IMR-90 (cell line): ENCODE measurements around the gene WFDC8. TPM values are rescaled to one million over a fixed set of nuclear protein-coding genes. Genes with fewer than 3 reads are reported as not detected.

ENCODE experiments used
- ATAC-seq: fragments of 200-7000 bp; cut with Tn5 transposase; 2 replicates; pipeline ENCODE4 v1.9.1; 2020; ENCODE audit warnings: low read depth, mild to moderate bottlenecking, moderate library complexity
- BruUV-seq: library from RNA; stranded (reverse); fragments of 400-500 nt; replicated peaks from 2 replicates; lab custom pipeline; 2021; lab: Mats Ljungman, UMichigan
- CTCF ChIA-PET: fragments of 300-600 bp; formaldehyde crosslinking; extraction: SDS; loops from one replicate; lab custom pipeline; 2021; ENCODE audit warnings: antibody characterized with exemption; lab: Yijun Ruan, JAX
- POLR2A ChIA-PET: fragments of 300-600 bp; sonication (Branson Sonifier 250); formaldehyde crosslinking; loops from one replicate; lab custom pipeline; 2022; ENCODE audit warnings: antibody characterized with exemption; ENCODE audit not compliant: unreplicated experiment; lab: Charles Lee
- DNase-seq: peaks from one replicate; pipeline ENCODE4 v3.0.0; 2013
- H2AFZ ChIP-seq: replicated peaks from 2 replicates; pipeline ENCODE3; 2013; ENCODE audit warnings: low read length, mild to moderate bottlenecking; ENCODE audit not compliant: poor library complexity
- H2AK5ac ChIP-seq: 2 replicates; pipeline ENCODE4 v1.6.1; 2013; ENCODE audit warnings: low read depth, low read length, inconsistent platforms
- H2AK9ac ChIP-seq: replicated peaks from 2 replicates; pipeline ENCODE3; 2013; ENCODE audit warnings: mild to moderate bottlenecking, low read depth, low read length, moderate library complexity; ENCODE audit not compliant: poor library complexity
- H2BK120ac ChIP-seq: 2 replicates; pipeline ENCODE4 v1.6.1; 2013; ENCODE audit warnings: low read depth, low read length, inconsistent platforms
- H2BK15ac ChIP-seq: 3 replicates; pipeline ENCODE4 v1.6.1; 2013; ENCODE audit warnings: low read depth, low read length, inconsistent platforms
- H2BK20ac ChIP-seq: 2 replicates; pipeline ENCODE4 v1.6.1; 2013; ENCODE audit warnings: low read depth, mild to moderate bottlenecking, inconsistent platforms, low read length, moderate library complexity
- H2BK5ac ChIP-seq: 2 replicates; pipeline ENCODE4 v1.6.1; 2013; ENCODE audit warnings: mild to moderate bottlenecking, low read depth, low read length, inconsistent platforms; ENCODE audit not compliant: poor library complexity, severe bottlenecking
- H3K14ac ChIP-seq: replicated peaks from 2 replicates; pipeline ENCODE4 v1.6.1; 2013; ENCODE audit warnings: low read depth, low read length, inconsistent platforms
- H3K18ac ChIP-seq: 2 replicates; pipeline ENCODE4 v1.6.1; 2013; ENCODE audit warnings: low read depth, low read length, control low read depth
- H3K23ac ChIP-seq: 2 replicates; pipeline ENCODE4 v1.6.1; 2013; ENCODE audit warnings: low read depth, low read length, inconsistent platforms
- H3K27ac ChIP-seq: 2 replicates; pipeline ENCODE4 v1.5.1; 2013; ENCODE audit warnings: mild to moderate bottlenecking, control low read depth, low read length; ENCODE audit not compliant: insufficient read depth
- H3K27me3 ChIP-seq: 2 replicates; pipeline ENCODE4 v1.6.1; 2013; ENCODE audit warnings: low read length; ENCODE audit not compliant: control insufficient read depth, insufficient read depth
- H3K36me3 ChIP-seq: 2 replicates; pipeline ENCODE4 v1.6.1; 2013; ENCODE audit warnings: low read length, mixed read lengths; ENCODE audit not compliant: control insufficient read depth, insufficient read depth
- H3K4ac ChIP-seq: 2 replicates; pipeline ENCODE4 v1.6.1; 2013; ENCODE audit warnings: low read depth, low read length, inconsistent platforms
- H3K4me1 ChIP-seq: 2 replicates; pipeline ENCODE4 v1.6.1; 2013; ENCODE audit warnings: low read length, mixed read lengths; ENCODE audit not compliant: control insufficient read depth, insufficient read depth
- H3K4me2 ChIP-seq: 2 replicates; pipeline ENCODE4 v1.6.1; 2013; ENCODE audit warnings: low read depth, mild to moderate bottlenecking, control low read depth, low read length, moderate library complexity
- H3K4me3 ChIP-seq: 2 replicates; pipeline ENCODE4 v1.5.1; 2013; ENCODE audit warnings: low read depth, mild to moderate bottlenecking, control low read depth, low read length, moderate library complexity; ENCODE audit not compliant: insufficient read depth
- H3K56ac ChIP-seq: 2 replicates; pipeline ENCODE4 v1.6.1; 2013; ENCODE audit warnings: low read length, inconsistent platforms; ENCODE audit not compliant: insufficient read depth; ENCODE audit errors: extremely low read depth
- H3K79me1 ChIP-seq, 2 experiments: 2 replicates each; pipeline ENCODE4 v1.6.1; 2013; ENCODE audit warnings: low read length in 2 of 2, inconsistent platforms in 1 of 2, low read depth in 1 of 2
- H3K9ac ChIP-seq: 2 replicates; pipeline ENCODE4 v1.6.1; 2013; ENCODE audit warnings: low read depth, low read length, control low read depth
- H3K9me1 ChIP-seq: 2 replicates; pipeline ENCODE4 v1.6.1; 2013; ENCODE audit warnings: low read length, inconsistent platforms; ENCODE audit not compliant: insufficient read depth
- H3K9me3 ChIP-seq: 2 replicates; pipeline ENCODE4 v1.6.1; 2013; ENCODE audit warnings: low read length; ENCODE audit not compliant: control insufficient read depth, insufficient read depth
- H4K20me1 ChIP-seq: 2 replicates; pipeline ENCODE4 v1.6.1; 2013; ENCODE audit warnings: low read length, inconsistent platforms; ENCODE audit not compliant: insufficient read depth
- H4K5ac ChIP-seq: 2 replicates; pipeline ENCODE4 v1.6.1; 2013; ENCODE audit warnings: mild to moderate bottlenecking, low read depth, low read length, control low read depth
- H4K8ac ChIP-seq, 2 experiments: 2 replicates each; pipeline ENCODE4 v1.6.1; 2013; ENCODE audit warnings: low read depth in 2 of 2, low read length in 2 of 2, control low read depth in 1 of 2, inconsistent platforms in 1 of 2
- H4K91ac ChIP-seq: 2 replicates; pipeline ENCODE4 v1.6.1; 2013; ENCODE audit warnings: low read depth, low read length, inconsistent platforms; ENCODE audit not compliant: insufficient read depth
- BHLHE40 ChIP-seq: fragments of 150-350 bp; IDR thresholded peaks from 2 replicates; pipeline ENCODE4 v1.6.1; 2016; ENCODE audit warnings: mild to moderate bottlenecking, low read depth, low read length
- CEBPB ChIP-seq: IDR thresholded peaks from 2 replicates; pipeline ENCODE4 v1.6.1; 2012; ENCODE audit warnings: low read depth, low read length, improper control_type of control experiment
- CHD1 ChIP-seq: IDR thresholded peaks from 2 replicates; pipeline ENCODE4 v1.6.1; 2012; ENCODE audit warnings: low read depth, low read length, improper control_type of control experiment
- FOS ChIP-seq: fragments of 150-350 bp; IDR thresholded peaks from 2 replicates; pipeline ENCODE4 v1.6.1; 2016; ENCODE audit warnings: low read depth, low read length
- MAFK ChIP-seq: IDR thresholded peaks from 2 replicates; pipeline ENCODE4 v1.6.1; 2012; ENCODE audit warnings: low read depth, low read length, improper control_type of control experiment
- MAZ ChIP-seq: IDR thresholded peaks from 2 replicates; pipeline ENCODE4 v1.6.1; 2012; ENCODE audit warnings: low read depth, mild to moderate bottlenecking, low read length, improper control_type of control experiment, moderate library complexity, borderline replicate concordance
- MXI1 ChIP-seq: IDR thresholded peaks from 2 replicates; pipeline ENCODE4 v1.6.1; 2012; ENCODE audit warnings: low read depth, mild to moderate bottlenecking, low read length, moderate library complexity, borderline replicate concordance
- NFE2L2 ChIP-seq: fragments of 150-350 bp; IDR thresholded peaks from 2 replicates; pipeline ENCODE4 v1.6.1; 2016; ENCODE audit warnings: low read depth, mild to moderate bottlenecking, low read length
- POLR2A ChIP-seq: IDR thresholded peaks from 2 replicates; pipeline ENCODE4 v1.6.1; 2012; ENCODE audit warnings: mild to moderate bottlenecking, low read depth, low read length
- RAD21 ChIP-seq: IDR thresholded peaks from 2 replicates; pipeline ENCODE4 v1.6.1; 2012; ENCODE audit warnings: low read length, improper control_type of control experiment
- RCOR1 ChIP-seq: IDR thresholded peaks from 2 replicates; pipeline ENCODE4 v1.6.1; 2012; ENCODE audit warnings: mild to moderate bottlenecking, low read length, improper control_type of control experiment; ENCODE audit not compliant: insufficient replicate concordance
- RFX5 ChIP-seq: IDR thresholded peaks from 2 replicates; pipeline ENCODE4 v1.8.0; 2012; ENCODE audit warnings: low read depth, mild to moderate bottlenecking, low read length, moderate library complexity
- SMC3 ChIP-seq: fragments of 150-350 bp; IDR thresholded peaks from 2 replicates; pipeline ENCODE4 v1.6.1; 2016; ENCODE audit warnings: low read depth, mild to moderate bottlenecking, antibody characterized with exemption, low read length, moderate library complexity
- WGBS, 2 experiments: methylation state at CpG; one replicate each; pipeline versions ENCODE4 v1.1.5 to v1.1.7; 2013; ENCODE audit warnings: missing lambda C conversion rate in 2 of 2; ENCODE audit not compliant: insufficient read length in 1 of 2; ENCODE audit errors: extremely low coverage in 2 of 2; 5-methylcytosine and 5-hydroxymethylcytosine counted together
- dilution Hi-C: fragments of 300-500 bp; cut with HindIII; formaldehyde crosslinking; loops from one replicate; pipeline ENCODE4 v1.14.3; 2018; ENCODE audit warnings: low sequenced_read_pairs; ENCODE audit not compliant: unreplicated experiment
- in situ Hi-C: fragments of 300-500 bp; cut with MboI; formaldehyde crosslinking; loops from 3 replicates; pipeline ENCODE4 v1.14.3; 2019; ENCODE audit warnings: low sequenced_read_pairs, inconsistent platforms, mixed read lengths
- intact Hi-C: fragments of 100-400 bp; cut with micrococcal nuclease; formaldehyde crosslinking; loops from 2 replicates; pipeline ENCODE4 v1.10.0; 2022
- polyA plus RNA-seq, 3 experiments: library from polyadenylated mRNA; depleted of rRNA; stranded (reverse); fragments of >200 nt; gene quantifications; 2 replicates each; pipeline ENCODE4 v1.2.3, GENCODE V29; 2012; ENCODE audit warnings: low replicate concordance in 1 of 3
- total RNA-seq: library from RNA; depleted of rRNA; stranded (reverse); fragments of >200 nt; gene quantifications from 2 replicates; pipeline ENCODE4 v1.2.3, GENCODE V29; 2012
- TF ChIP-seq, protein P1 (sequence below): fragments of 150-350 bp; IDR thresholded peaks from 2 replicates; pipeline ENCODE4 v1.6.1; 2016; ENCODE audit warnings: low read depth, mild to moderate bottlenecking, low read length, moderate library complexity, borderline replicate concordance
- TF ChIP-seq, protein P2 (sequence below): fragments of 150-350 bp; IDR thresholded peaks from 2 replicates; pipeline ENCODE4 v1.6.1; 2017; ENCODE audit warnings: mild to moderate bottlenecking, antibody characterized with exemption, low read length, low read depth
- TF ChIP-seq, protein P3 (sequence below): conservative IDR thresholded peaks from 2 replicates; pipeline ENCODE4 v1.5.1; 2012; ENCODE audit warnings: mild to moderate bottlenecking, low read depth, low read length, improper control_type of control experiment

Gene WFDC8
- total and polyA plus RNA-seq, 2 of the 4 experiments (the other 2 are of a cell fraction), result not detected

DNA sequence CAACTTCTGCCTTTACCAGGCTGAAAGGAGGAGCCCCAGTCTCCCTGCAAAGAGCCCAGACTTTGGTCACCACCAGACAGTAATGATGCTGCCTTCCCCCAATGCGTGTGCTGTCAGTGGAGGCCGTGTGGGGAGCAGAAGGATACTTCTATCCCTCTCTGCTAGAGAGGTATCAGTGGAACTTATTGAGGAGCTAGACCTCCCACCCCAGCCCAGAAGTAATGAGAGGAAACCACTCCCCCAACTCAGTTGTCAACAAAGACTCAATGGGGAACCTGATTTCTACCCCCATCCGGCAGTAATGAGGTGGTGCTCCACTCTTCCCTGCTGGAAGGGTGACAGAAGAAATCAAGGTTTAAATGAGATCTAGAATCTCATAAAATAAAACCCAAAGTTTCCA lies 4.4 kb upstream of the WFDC8 start:
- CTCF ChIA-PET, result interaction anchor here (1.4 kb wide), 1 partner anchor 46 kb away, joined by 4 read pairs; the partner anchor contains the start of gene WFDC10A

More for the DNA sequence above, 4.4 kb upstream of the WFDC8 start:
- Histone ChIP-seq H3K4ac (no peak overlapping the region), H3K56ac (no peak overlapping the region), H4K5ac (no peak overlapping the region), H3K4me2 (no peak overlapping the region), H4K91ac (no peak overlapping the region), H3K4me1 (no peaks in the 10 kb centered on the region), H3K9me1 (no peaks in the 10 kb centered on the region), H3K36me3 (no peaks in the 10 kb centered on the region), H3K79me1 (no peaks in the 10 kb centered on the region), H2BK15ac (no peak overlapping the region), H2BK20ac (no peak overlapping the region), H2AFZ (no peak overlapping the region), H3K9me3 (no peaks in the 10 kb centered on the region), H4K8ac (no peak overlapping the region), H3K18ac (no peak overlapping the region), H2BK120ac (no peak overlapping the region), H2AK5ac (no peak overlapping the region), H3K23ac (no peak overlapping the region), H4K20me1 (no peaks in the 10 kb centered on the region), H3K27ac (no peak overlapping the region), H3K14ac (no peak overlapping the region), H3K27me3 (no peaks in the 10 kb centered on the region), H3K4me3 (no peak overlapping the region), H2BK5ac (no peak overlapping the region), H3K9ac (no peak overlapping the region), H2AK9ac (no peak overlapping the region)
- POLR2A ChIA-PET, result no interaction called here
- DNase-seq (no peak), ATAC-seq (no peak)
- no TSS peak for BruUV-seq
- TF ChIP-seq BHLHE40 (no peak), RAD21 (no peak), FOS (no peak), SMC3 (no peak), MAFK (no peak), NFE2L2 (no peak), MXI1 (no peak), RCOR1 (no peak), CHD1 (no peak), CEBPB (no peak), MAZ (no peak), RFX5 (no peak), POLR2A (no peak)
- TF ChIP-seq, protein P1, sequence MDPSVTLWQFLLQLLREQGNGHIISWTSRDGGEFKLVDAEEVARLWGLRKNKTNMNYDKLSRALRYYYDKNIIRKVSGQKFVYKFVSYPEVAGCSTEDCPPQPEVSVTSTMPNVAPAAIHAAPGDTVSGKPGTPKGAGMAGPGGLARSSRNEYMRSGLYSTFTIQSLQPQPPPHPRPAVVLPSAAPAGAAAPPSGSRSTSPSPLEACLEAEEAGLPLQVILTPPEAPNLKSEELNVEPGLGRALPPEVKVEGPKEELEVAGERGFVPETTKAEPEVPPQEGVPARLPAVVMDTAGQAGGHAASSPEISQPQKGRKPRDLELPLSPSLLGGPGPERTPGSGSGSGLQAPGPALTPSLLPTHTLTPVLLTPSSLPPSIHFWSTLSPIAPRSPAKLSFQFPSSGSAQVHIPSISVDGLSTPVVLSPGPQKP, result no peak
- TF ChIP-seq, protein P2, sequence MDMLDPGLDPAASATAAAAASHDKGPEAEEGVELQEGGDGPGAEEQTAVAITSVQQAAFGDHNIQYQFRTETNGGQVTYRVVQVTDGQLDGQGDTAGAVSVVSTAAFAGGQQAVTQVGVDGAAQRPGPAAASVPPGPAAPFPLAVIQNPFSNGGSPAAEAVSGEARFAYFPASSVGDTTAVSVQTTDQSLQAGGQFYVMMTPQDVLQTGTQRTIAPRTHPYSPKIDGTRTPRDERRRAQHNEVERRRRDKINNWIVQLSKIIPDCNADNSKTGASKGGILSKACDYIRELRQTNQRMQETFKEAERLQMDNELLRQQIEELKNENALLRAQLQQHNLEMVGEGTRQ, result no peak
- TF ChIP-seq, protein P3, sequence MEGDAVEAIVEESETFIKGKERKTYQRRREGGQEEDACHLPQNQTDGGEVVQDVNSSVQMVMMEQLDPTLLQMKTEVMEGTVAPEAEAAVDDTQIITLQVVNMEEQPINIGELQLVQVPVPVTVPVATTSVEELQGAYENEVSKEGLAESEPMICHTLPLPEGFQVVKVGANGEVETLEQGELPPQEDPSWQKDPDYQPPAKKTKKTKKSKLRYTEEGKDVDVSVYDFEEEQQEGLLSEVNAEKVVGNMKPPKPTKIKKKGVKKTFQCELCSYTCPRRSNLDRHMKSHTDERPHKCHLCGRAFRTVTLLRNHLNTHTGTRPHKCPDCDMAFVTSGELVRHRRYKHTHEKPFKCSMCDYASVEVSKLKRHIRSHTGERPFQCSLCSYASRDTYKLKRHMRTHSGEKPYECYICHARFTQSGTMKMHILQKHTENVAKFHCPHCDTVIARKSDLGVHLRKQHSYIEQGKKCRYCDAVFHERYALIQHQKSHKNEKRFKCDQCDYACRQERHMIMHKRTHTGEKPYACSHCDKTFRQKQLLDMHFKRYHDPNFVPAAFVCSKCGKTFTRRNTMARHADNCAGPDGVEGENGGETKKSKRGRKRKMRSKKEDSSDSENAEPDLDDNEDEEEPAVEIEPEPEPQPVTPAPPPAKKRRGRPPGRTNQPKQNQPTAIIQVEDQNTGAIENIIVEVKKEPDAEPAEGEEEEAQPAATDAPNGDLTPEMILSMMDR, result no peak
- in situ Hi-C loops, result no loop called here
- dilution Hi-C loops, result no loop called here
- no CpG with 5 or more reads among the region's 3 CpGs for WGBS, 2 experiments
- intact Hi-C loops, result no loop called here
